CD4-positive, alpha-beta memory T cell (primary cell): ENCODE data around the gene RASGRP3. TPM values are rescaled to one million over a fixed set of nuclear protein-coding genes. Genes with fewer than 3 reads are reported as not detected.

Source experiments
- CTCF ChIA-PET: fragments of 350-600 bp; sonication (Branson Sonifier 250); formaldehyde crosslinking; loops from one replicate; lab custom pipeline; 2021; ENCODE audit warnings: inconsistent platforms; ENCODE audit not compliant: partially characterized antibody; lab: Charles Lee
- POLR2A ChIA-PET: fragments of 350-600 bp; sonication (Branson Sonifier 250); formaldehyde crosslinking; loops from one replicate; lab custom pipeline; 2021; ENCODE audit not compliant: partially characterized antibody; lab: Charles Lee
- DNase-seq, 5 donors: peaks; one replicate each; pipeline versions ENCODE4 v3.0.0 to v3.0.0-alpha.2; 2020 to 2022; ENCODE audit warnings: mixed read lengths in 1 of 5
- H3K27ac ChIP-seq: one replicate; pipeline ENCODE4 v1.7.0; 2013; ENCODE audit warnings: low read depth, low read length
- H3K27me3 ChIP-seq: 2 replicates; pipeline ENCODE4 v1.7.0; 2013; ENCODE audit warnings: mild to moderate bottlenecking, low read length, moderate library complexity; ENCODE audit not compliant: insufficient read depth
- H3K36me3 ChIP-seq: 2 replicates; pipeline ENCODE4 v1.7.0; 2013; ENCODE audit warnings: mild to moderate bottlenecking, low read length, moderate library complexity; ENCODE audit not compliant: insufficient read depth
- H3K4me1 ChIP-seq: 2 replicates; pipeline ENCODE4 v1.7.0; 2013; ENCODE audit warnings: mild to moderate bottlenecking, low read length, moderate library complexity; ENCODE audit not compliant: insufficient read depth
- H3K4me3 ChIP-seq, 2 donors: one replicate each; pipeline ENCODE4 v1.7.0; 2013; ENCODE audit warnings: low read length in 2 of 2, mild to moderate bottlenecking in 1 of 2
- H3K9me3 ChIP-seq, 2 donors: one replicate each; pipeline ENCODE4 v1.7.0; 2013; ENCODE audit warnings: low read length in 2 of 2, control low read depth in 1 of 2; ENCODE audit not compliant: control insufficient read depth in 1 of 2
- H3K27ac Mint-ChIP-seq, 7 donors: one replicate each; pipeline ENCODE4 v1.8.0; 2020 to 2021; ENCODE audit warnings: mixed read lengths in 7 of 7, mild to moderate bottlenecking in 6 of 7, inconsistent platforms in 3 of 7, moderate library complexity in 3 of 7
- H3K27me3 Mint-ChIP-seq, 2 donors: one replicate each; pipeline ENCODE4 v1.8.0; 2020 to 2021; ENCODE audit warnings: mixed read lengths in 2 of 2
- H3K36me3 Mint-ChIP-seq, 2 donors: one replicate each; pipeline ENCODE4 v1.8.0; 2020 to 2021; ENCODE audit warnings: mixed read lengths in 2 of 2, inconsistent platforms in 1 of 2, mild to moderate bottlenecking in 1 of 2
- H3K4me1 Mint-ChIP-seq, 4 donors: one replicate each; pipeline ENCODE4 v1.8.0; 2020 to 2021; ENCODE audit warnings: mixed read lengths in 4 of 4, mild to moderate bottlenecking in 1 of 4
- H3K4me3 Mint-ChIP-seq, 8 donors: one replicate each; pipeline ENCODE4 v1.8.0; 2020 to 2021; ENCODE audit warnings: mixed read lengths in 8 of 8, mild to moderate bottlenecking in 7 of 8, moderate library complexity in 6 of 8, inconsistent platforms in 3 of 8
- H3K9me3 Mint-ChIP-seq, 8 donors: one replicate each; pipeline ENCODE4 v1.8.0; 2020 to 2021; ENCODE audit warnings: mixed read lengths in 8 of 8, mild to moderate bottlenecking in 5 of 8, inconsistent platforms in 3 of 8, moderate library complexity in 1 of 8
- intact Hi-C: fragments of 100-400 bp; cut with micrococcal nuclease; formaldehyde crosslinking; loops from one replicate; pipeline ENCODE4 v1.15.1; 2023
- polyA plus RNA-seq, 2 donors: library from polyadenylated mRNA; unstranded; fragments of 300-500 nt; fragmentation: Illumina TruSeq; gene quantifications; one replicate each; pipeline ENCODE4 v1.2.3, GENCODE V29; 2021
- total RNA-seq, 2 experiments: library from RNA; stranded (reverse); gene quantifications; one replicate each; pipeline ENCODE4 v1.2.3, GENCODE V29; 2021

Gene RASGRP3
- total and polyA plus RNA-seq, 4 experiments from 2014 or later = 2.2 to 3.9 (median 3.2) TPM

DNA sequence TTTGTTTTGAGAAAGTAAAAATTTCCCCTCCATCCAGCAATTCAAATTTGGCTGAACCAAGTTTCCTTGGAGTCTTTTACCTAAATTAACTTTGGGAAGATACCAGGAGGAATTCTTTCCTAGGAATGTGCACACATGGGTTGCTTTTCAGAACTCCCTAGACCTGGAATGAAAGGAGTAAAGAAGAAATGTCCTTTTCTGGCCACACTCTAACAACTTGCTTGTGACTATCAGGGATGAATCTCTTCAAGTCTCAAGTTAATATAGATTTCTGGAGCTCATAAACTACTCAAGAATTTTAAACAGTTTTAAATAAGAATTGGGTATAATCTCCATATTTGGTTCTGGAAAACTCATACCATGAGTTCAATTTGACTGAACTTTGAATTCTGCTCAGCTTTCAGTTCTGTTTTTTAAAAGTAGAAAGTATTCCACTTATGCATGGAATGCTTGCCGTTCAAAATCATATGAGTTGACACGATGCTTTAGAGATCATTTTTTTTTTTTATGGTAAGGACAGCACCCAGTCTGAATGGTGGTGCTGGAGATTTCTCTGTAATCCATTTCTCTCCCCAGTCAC lies 7.7 kb downstream of the RASGRP3 start:
- POLR2A ChIA-PET = no interaction called here
- H3K27ac Mint-ChIP-seq = no peak overlapping the region

DNA sequence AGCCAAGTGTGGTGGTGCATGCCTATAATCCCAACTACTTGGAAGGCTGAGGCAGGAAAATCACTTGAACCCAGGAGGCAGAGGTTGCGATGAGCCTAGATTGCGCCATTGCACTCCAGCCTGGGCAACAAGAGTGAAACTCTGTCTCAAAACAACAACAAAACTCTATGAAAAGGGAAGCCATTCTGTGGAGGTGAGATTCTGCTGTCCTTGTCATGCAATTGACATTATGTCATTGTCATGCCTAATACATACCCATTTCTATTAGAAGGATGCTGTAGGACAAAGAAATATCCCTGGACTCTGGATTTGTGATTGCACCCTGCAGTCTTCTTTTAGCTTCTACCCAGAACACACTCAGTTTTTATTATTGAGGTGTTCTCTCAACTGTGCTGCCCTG lies 8.6 kb downstream of the RASGRP3 start:
- H3K9me3 Mint-ChIP-seq = peaks cover 0 to 12% (median 5%) of the 10 kb centered on the region in 8 donors
- no peak for DNase-seq
- ChIA-PET CTCF (interaction anchor here (1.2 kb wide), 1 partner anchor 9 kb away, joined by 8 read pairs; the partner anchor contains the start of gene RASGRP3), POLR2A (no interaction called here)
- H3K27me3 Mint-ChIP-seq = no peaks in the 10 kb centered on the region
- no peaks in the 10 kb centered on the region for H3K27me3 ChIP-seq
- H3K9me3 ChIP-seq = no peaks in the 10 kb centered on the region
- peaks cover 2 to 21% of the 10 kb centered on the region in 2 donors for H3K36me3 Mint-ChIP-seq
- H3K27ac Mint-ChIP-seq = no peak overlapping the region
- H3K36me3 ChIP-seq = no peaks in the 10 kb centered on the region
- H3K4me3 ChIP-seq = no peak overlapping the region
- H3K4me3 Mint-ChIP-seq = no peak overlapping the region
- no peak overlapping the region for H3K27ac ChIP-seq
- no peaks in the 10 kb centered on the region for H3K4me1 ChIP-seq
- intact Hi-C loops = no loop called here
- peaks cover 3 to 25% (median 6%) of the 10 kb centered on the region in 4 donors for H3K4me1 Mint-ChIP-seq

More for the DNA sequence above, 7.7 kb downstream of the RASGRP3 start:
- CTCF ChIA-PET = interaction anchor here (0.9 kb wide), 1 partner anchor 8 kb away, joined by 3 read pairs; no protein-coding TSS in a partner anchor
- Histone ChIP-seq H3K9me3 (no peaks in the 10 kb centered on the region), H3K36me3 (no peaks in the 10 kb centered on the region), H3K4me3 (no peak overlapping the region), H3K27ac (no peak overlapping the region), H3K27me3 (no peaks in the 10 kb centered on the region), H3K4me1 (no peaks in the 10 kb centered on the region)
- DNase-seq = no peak
- H3K4me1 Mint-ChIP-seq = peaks cover 5 to 27% (median 9%) of the 10 kb centered on the region in 4 donors
- H3K27me3 Mint-ChIP-seq = no peaks in the 10 kb centered on the region
- H3K9me3 Mint-ChIP-seq = peaks cover 0 to 12% (median 5%) of the 10 kb centered on the region in 8 donors
- intact Hi-C loops = no loop called here
- H3K4me3 Mint-ChIP-seq = no peak overlapping the region
- peaks cover 2 to 19% of the 10 kb centered on the region in 2 donors for H3K36me3 Mint-ChIP-seq

DNA sequence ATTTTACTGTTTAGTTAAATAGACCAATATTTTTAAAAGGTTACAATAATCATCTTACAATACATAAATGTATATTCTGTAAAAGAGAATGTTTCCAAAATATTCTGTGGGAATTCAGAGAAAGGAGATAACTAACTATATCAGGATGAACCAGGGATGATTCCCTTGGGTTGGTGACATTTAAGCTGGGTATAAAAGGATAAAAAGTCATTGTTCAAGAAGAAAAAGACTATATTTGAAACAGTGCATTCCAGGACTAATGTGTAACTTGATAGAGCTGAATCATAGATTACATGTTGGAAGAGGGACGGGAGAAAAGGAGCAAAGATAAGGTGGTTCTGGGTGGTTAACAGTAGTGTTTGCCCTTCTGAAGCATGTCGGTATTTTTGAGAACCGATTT lies 10.1 kb downstream of the RASGRP3 start:
- H3K27me3 ChIP-seq = no peaks in the 10 kb centered on the region
- DNase-seq = no peak
- H3K36me3 ChIP-seq = no peaks in the 10 kb centered on the region
- H3K4me1 ChIP-seq = no peaks in the 10 kb centered on the region
- CTCF ChIA-PET = interaction anchor here (2.1 kb wide), 1 partner anchor 11 kb away, joined by 6 read pairs; the partner anchor contains the start of gene RASGRP3
- Mint-ChIP-seq H3K4me3 (no peak overlapping the region), H3K36me3 (peaks cover 2 to 18% of the 10 kb centered on the region in 2 donors), H3K27ac (no peak overlapping the region), H3K27me3 (no peaks in the 10 kb centered on the region), H3K4me1 (peaks cover 7 to 26% (median 8%) of the 10 kb centered on the region in 4 donors), H3K9me3 (peaks cover 0 to 12% (median 5%) of the 10 kb centered on the region in 8 donors)
- intact Hi-C loops = no loop called here
- no peaks in the 10 kb centered on the region for H3K9me3 ChIP-seq
- POLR2A ChIA-PET = no interaction called here
- no peak overlapping the region for H3K4me3 ChIP-seq
- H3K27ac ChIP-seq = no peak overlapping the region

- CTCF ChIA-PET = interaction anchor here (2.1 kb wide), 1 partner anchor 12 kb away, joined by 6 read pairs; the partner anchor contains the start of gene RASGRP3
- H3K27me3 Mint-ChIP-seq = no peaks in the 10 kb centered on the region
- peaks cover 0 to 12% (median 5%) of the 10 kb centered on the region in 8 donors for H3K9me3 Mint-ChIP-seq
- POLR2A ChIA-PET = interaction anchor here (1.6 kb wide), 1 partner anchor 11 kb away, joined by 4 read pairs; the partner anchor contains the start of gene RASGRP3
- Histone ChIP-seq H3K9me3 (no peaks in the 10 kb centered on the region), H3K4me1 (no peaks in the 10 kb centered on the region), H3K4me3 (no peak overlapping the region), H3K36me3 (no peaks in the 10 kb centered on the region), H3K27me3 (no peaks in the 10 kb centered on the region), H3K27ac (no peak overlapping the region)
- H3K4me3 Mint-ChIP-seq = no peak overlapping the region
- H3K4me1 Mint-ChIP-seq = peaks cover 7 to 36% (median 12%) of the 10 kb centered on the region in 4 donors
- intact Hi-C loops = no loop called here
- no peak overlapping the region for H3K27ac Mint-ChIP-seq
- peaks cover 2 to 14% of the 10 kb centered on the region in 2 donors for H3K36me3 Mint-ChIP-seq
- no peak for DNase-seq
Observed at GRCh38 chr2:33488178-33488690, 11.8 kb downstream of the RASGRP3 start.

- H3K9me3 Mint-ChIP-seq = peaks cover 0 to 12% (median 5%) of the 10 kb centered on the region in 8 donors
- H3K36me3 Mint-ChIP-seq = peaks cover 2 to 14% of the 10 kb centered on the region in 2 donors
- H3K36me3 ChIP-seq = no peaks in the 10 kb centered on the region
- no peak overlapping the region for H3K27ac Mint-ChIP-seq
- H3K4me1 ChIP-seq = no peaks in the 10 kb centered on the region
- no peaks in the 10 kb centered on the region for H3K27me3 Mint-ChIP-seq
- peaks cover 7 to 37% (median 12%) of the 10 kb centered on the region in 4 donors for H3K4me1 Mint-ChIP-seq
- DNase-seq = no peak
- CTCF ChIA-PET = no interaction called here
- intact Hi-C loops = no loop called here
- H3K27me3 ChIP-seq = no peaks in the 10 kb centered on the region
- no peak overlapping the region for H3K27ac ChIP-seq
- peak overlapping the region in 1 of 8 donors; percentile 10 for H3K4me3 Mint-ChIP-seq
- POLR2A ChIA-PET = interaction anchor here (1.6 kb wide), 1 partner anchor 12 kb away, joined by 4 read pairs; the partner anchor contains the start of gene RASGRP3
- H3K9me3 ChIP-seq = no peaks in the 10 kb centered on the region
- H3K4me3 ChIP-seq = no peak overlapping the region
Observed at GRCh38 chr2:33488715-33489540, 12.5 kb downstream of the RASGRP3 start.

- Mint-ChIP-seq H3K4me1 (peaks cover 13 to 45% (median 19%) of the 10 kb centered on the region in 4 donors), H3K36me3 (peaks cover 2 to 14% of the 10 kb centered on the region in 2 donors), H3K4me3 (no peak overlapping the region), H3K27ac (peak overlapping the region in 1 of 7 donors; percentile 18), H3K9me3 (peaks cover 0 to 12% (median 5%) of the 10 kb centered on the region in 8 donors), H3K27me3 (no peaks in the 10 kb centered on the region)
- ChIA-PET CTCF (interaction anchor here (1.2 to 1.3 kb wide), 2 partner anchors 9 to 14 kb away, joined by 3 to 6 read pairs; no protein-coding TSS in a partner anchor), POLR2A (interaction anchor here (1.8 kb wide), 1 partner anchor 14 kb away, joined by 6 read pairs; the partner anchor contains the start of gene RASGRP3)
- Histone ChIP-seq H3K9me3 (no peaks in the 10 kb centered on the region), H3K4me1 (no peaks in the 10 kb centered on the region), H3K36me3 (no peaks in the 10 kb centered on the region), H3K4me3 (no peak overlapping the region), H3K27ac (no peak overlapping the region), H3K27me3 (no peaks in the 10 kb centered on the region)
- intact Hi-C loops = no loop called here
- DNase-seq = no peak
Observed at GRCh38 chr2:33489835-33490431, 13.5 kb downstream of the RASGRP3 start.
